Neural cell (in vitro differentiated cells): Measurements from ENCODE around the gene TMEM272. TPM values are rescaled to one million over a fixed set of nuclear protein-coding genes. Genes with fewer than 3 reads are reported as not detected.
A peak's percentile ranks its signal among the peaks of the same experiment; 100 is the strongest.

ENCODE experiments used
- H2AFZ ChIP-seq: fragments of 200-600, 300-800 bp; sonication (generic), shearing (Covaris generic); 2 replicates; pipeline ENCODE4 v1.6.0; 2014; ENCODE audit warnings: low read depth, mild to moderate bottlenecking, antibody characterized with exemption, low read length, moderate library complexity
- H3F3A ChIP-seq: fragments of 200-600 bp; shearing (Covaris generic); 2 replicates; pipeline ENCODE4 v1.6.1; 2016; ENCODE audit warnings: mild to moderate bottlenecking, moderate library complexity, mixed read lengths, antibody characterized with exemption, low read length; ENCODE audit not compliant: insufficient read depth, poor library complexity, severe bottlenecking
- H3K27ac ChIP-seq: fragments of 200-600, 300-800 bp; sonication (generic), shearing (Covaris generic); 2 replicates; pipeline ENCODE4 v1.5.1; 2014; ENCODE audit warnings: mild to moderate bottlenecking, low read length, moderate library complexity
- H3K27me3 ChIP-seq: fragments of 300-800, 200-600 bp; sonication (generic), shearing (Covaris generic); 2 replicates; pipeline ENCODE4 v1.6.0; 2014; ENCODE audit warnings: mild to moderate bottlenecking, low read depth, low read length, moderate library complexity; ENCODE audit not compliant: insufficient read depth
- H3K36me3 ChIP-seq: fragments of 300-800, 200-600 bp; sonication (generic), shearing (Covaris generic); 2 replicates; pipeline ENCODE4 v1.5.1; 2014; ENCODE audit warnings: mild to moderate bottlenecking, antibody characterized with exemption, low read length, moderate library complexity; ENCODE audit not compliant: insufficient read depth
- H3K4me2 ChIP-seq: fragments of 300-800, 200-600 bp; sonication (generic), shearing (Covaris generic); 2 replicates; pipeline ENCODE4 v1.6.0; 2014; ENCODE audit warnings: mild to moderate bottlenecking, low read length
- H3K4me3 ChIP-seq: fragments of 300-800, 200-600 bp; sonication (generic), shearing (Covaris generic); 2 replicates; pipeline ENCODE4 v1.5.1; 2014; ENCODE audit warnings: mild to moderate bottlenecking, low read length, moderate library complexity
- H3K79me2 ChIP-seq: fragments of 200-600 bp; shearing (Covaris generic); replicated peaks from 2 replicates; pipeline ENCODE4 v1.6.0; 2014; ENCODE audit warnings: mild to moderate bottlenecking, low read length, moderate library complexity; ENCODE audit not compliant: insufficient read depth
- H3K9ac ChIP-seq: fragments of 300-800, 200-600 bp; sonication (generic), shearing (Covaris generic); 2 replicates; pipeline ENCODE4 v1.6.1; 2016; ENCODE audit warnings: mild to moderate bottlenecking, low read length, mixed read lengths
- H3K9me2 ChIP-seq: fragments of 200-600 bp; shearing (Covaris generic); 2 replicates; pipeline ENCODE4 v1.6.1; 2016; ENCODE audit warnings: mild to moderate bottlenecking, low read length, mixed read lengths; ENCODE audit not compliant: insufficient read depth
- H3K9me3 ChIP-seq: fragments of 200-600, 300-800 bp; sonication (generic), shearing (Covaris generic); 2 replicates; pipeline ENCODE4 v1.6.1; 2016; ENCODE audit warnings: mild to moderate bottlenecking, mixed run types, low read length, moderate library complexity, mixed read lengths
- H4K20me1 ChIP-seq: fragments of 200-600 bp; shearing (Covaris generic); 2 replicates; pipeline ENCODE4 v1.6.1; 2016; ENCODE audit warnings: mild to moderate bottlenecking, mixed run types; ENCODE audit not compliant: insufficient read depth
- CTCF ChIP-seq: fragments of 450-650 bp; IDR thresholded peaks from 2 replicates; pipeline ENCODE4 v1.5.1; 2014; ENCODE audit warnings: antibody characterized with exemption, mild to moderate bottlenecking, moderate library complexity; ENCODE audit not compliant: poor library complexity, severe bottlenecking
- EP300 ChIP-seq: fragments of 450-650 bp; conservative IDR thresholded peaks from 2 replicates; pipeline ENCODE4 v1.6.1; 2014; ENCODE audit warnings: antibody characterized with exemption, mild to moderate bottlenecking, moderate library complexity; ENCODE audit not compliant: poor library complexity, severe bottlenecking
- EZH2 ChIP-seq: fragments of 200-600, 300-800 bp; shearing (Covaris generic), sonication (generic); IDR thresholded peaks from 2 replicates; pipeline ENCODE4 v1.6.1; 2014; ENCODE audit warnings: antibody characterized with exemption, low read length, borderline replicate concordance, mild to moderate bottlenecking; ENCODE audit not compliant: insufficient read depth, poor library complexity, severe bottlenecking
- MXI1 ChIP-seq: fragments of 450-650 bp; conservative IDR thresholded peaks from 2 replicates; pipeline ENCODE4 v1.6.1; 2014; ENCODE audit warnings: antibody characterized with exemption, mild to moderate bottlenecking; ENCODE audit not compliant: poor library complexity, severe bottlenecking
- POLR2AphosphoS5 ChIP-seq: IDR thresholded peaks from 2 replicates; pipeline ENCODE4 v1.6.1; 2012
- RAD21 ChIP-seq: fragments of 450-650 bp; conservative IDR thresholded peaks from 2 replicates; pipeline ENCODE4 v1.6.1; 2014; ENCODE audit warnings: antibody characterized with exemption, mild to moderate bottlenecking, moderate library complexity
- REST ChIP-seq: IDR thresholded peaks from 2 replicates; pipeline ENCODE4 v1.6.1; 2012; ENCODE audit warnings: borderline replicate concordance
- SMC3 ChIP-seq: fragments of 450-650 bp; conservative IDR thresholded peaks from 2 replicates; pipeline ENCODE4 v1.6.1; 2014; ENCODE audit warnings: antibody characterized with exemption, mild to moderate bottlenecking, moderate library complexity; ENCODE audit not compliant: poor library complexity
- TAF1 ChIP-seq: IDR thresholded peaks from 2 replicates; pipeline ENCODE4 v1.6.1; 2012; ENCODE audit warnings: low read depth
- polyA plus RNA-seq: library from polyadenylated mRNA; depleted of rRNA; stranded (reverse); fragments of >200 nt; gene quantifications from 2 replicates; pipeline ENCODE4 v1.2.3, GENCODE V29; 2014

TMEM272 gene
- polyA plus RNA-seq, 1 donor from 2014 or later, result 0.77 TPM

GRCh38 chr13:51808811-51809210 is 36.2 kb downstream of the TMEM272 start:
- Histone ChIP-seq H4K20me1 (no peaks in the 10 kb centered on the region), H2AFZ (no peak overlapping the region), H3K79me2 (no peaks in the 10 kb centered on the region), H3K9me2 (no peaks in the 10 kb centered on the region), H3K27me3 (no peaks in the 10 kb centered on the region), H3K27ac (no peak overlapping the region), H3K9ac (no peak overlapping the region), H3K4me3 (no peak overlapping the region), H3F3A (peaks cover 5% of the 10 kb centered on the region), H3K36me3 (no peaks in the 10 kb centered on the region), H3K9me3 (no peaks in the 10 kb centered on the region), H3K4me2 (no peak overlapping the region)
- no peak for TF ChIP-seq EZH2
- TF ChIP-seq SMC3, result no peak
- TF ChIP-seq MXI1, result no peak
- no peak for TF ChIP-seq POLR2AphosphoS5
- no peak for TF ChIP-seq CTCF
- TF ChIP-seq TAF1, result no peak
- TF ChIP-seq REST, result no peak
- no peak for TF ChIP-seq RAD21
- no peak for TF ChIP-seq EP300

GRCh38 chr13:51807041-51807440 is 37.9 kb downstream of the TMEM272 start:
- Histone ChIP-seq H3F3A (peaks cover 5% of the 10 kb centered on the region), H2AFZ (peak overlapping the region; percentile 15), H3K79me2 (no peaks in the 10 kb centered on the region), H3K4me2 (no peak overlapping the region), H3K27ac (peak overlapping the region; percentile 62), H4K20me1 (no peaks in the 10 kb centered on the region), H3K27me3 (no peaks in the 10 kb centered on the region), H3K9me2 (no peaks in the 10 kb centered on the region), H3K9me3 (no peaks in the 10 kb centered on the region), H3K36me3 (no peaks in the 10 kb centered on the region), H3K4me3 (peak overlapping the region; percentile 7), H3K9ac (peak overlapping the region; percentile 19)
- TF ChIP-seq CTCF (no peak), EP300 (no peak), SMC3 (no peak), REST (no peak), MXI1 (no peak), POLR2AphosphoS5 (no peak), TAF1 (no peak), RAD21 (no peak), EZH2 (no peak)
